ENCODE measurements around the gene NKD2. TPM values are rescaled to one million over a fixed set of nuclear protein-coding genes. Genes with fewer than 3 reads are reported as not detected.

NKD2 gene
- total and polyA plus RNA-seq, 10 donors: 1.4 to 52.3 (median 14.9) TPM

GRCh38 chr5:1048861-1049838, 40.5 kb downstream of the NKD2 start:
- TF ChIP-seq CTCF (IDR thresholded peaks at IDR 0.05 in 8 of 11, conservative IDR thresholded peaks at IDR 0.05 in 3 of 11) (no peak), POLR2A (IDR thresholded peaks at IDR 0.05) (no peak), POLR2AphosphoS5 (IDR thresholded peaks at IDR 0.05) (peak in 1 of 3 donors; percentile 58)
- DNase-seq: no peak
- H3K4me3 ChIP-seq: no peak overlapping the region
- no peaks in the 10 kb centered on the region for H3K9me3 ChIP-seq
- no peaks in the 10 kb centered on the region for H3K4me1 ChIP-seq
- peaks cover 0 to 44% (median 33%) of the 10 kb centered on the region in 6 donors for H3K36me3 ChIP-seq
- no peaks in the 10 kb centered on the region for H3K27me3 ChIP-seq (replicated peaks in 1 of 7)
- no peak overlapping the region for H3K27ac ChIP-seq
- WGBS, 5 donors: 84 to 91% (median 86%) methylated on average over 28 to 39 of the region's 39 CpGs
- intact Hi-C loops (cut with DNase I; ENCODE audit: low total_unique reads): no loop called here

- intact Hi-C loops (cut with DNase I; ENCODE audit: low total_unique reads): no loop called here
- no peaks in the 10 kb centered on the region for H3K4me1 ChIP-seq
- no peaks in the 10 kb centered on the region for H3K27me3 ChIP-seq (replicated peaks in 1 of 7)
- TF ChIP-seq POLR2A (IDR thresholded peaks at IDR 0.05) (no peak), POLR2AphosphoS5 (IDR thresholded peaks at IDR 0.05) (peak in 1 of 3 donors; percentile 41)
- no peak overlapping the region for H3K27ac ChIP-seq
- WGBS, 5 donors: 80 to 84% (median 83%) methylated on average over 20 to 29 of the region's 29 CpGs
- no peak for DNase-seq
- peaks cover 0 to 60% (median 45%) of the 10 kb centered on the region in 6 donors for H3K36me3 ChIP-seq
- H3K4me3 ChIP-seq: no peak overlapping the region
- no peaks in the 10 kb centered on the region for H3K9me3 ChIP-seq
Observed at GRCh38 chr5:1050423-1051365, 42.1 kb downstream of the NKD2 start.

GRCh38 chr5:1051366-1051720, 42.7 kb downstream of the NKD2 start:
- no peak overlapping the region for H3K4me3 ChIP-seq
- TF ChIP-seq CTCF (IDR thresholded peaks at IDR 0.05 in 8 of 11, conservative IDR thresholded peaks at IDR 0.05 in 3 of 11) (no peak), POLR2AphosphoS5 (IDR thresholded peaks at IDR 0.05) (peak in 1 of 3 donors; percentile 7)
- H3K36me3 ChIP-seq: peaks cover 0 to 66% (median 52%) of the 10 kb centered on the region in 6 donors
- no peaks in the 10 kb centered on the region for H3K9me3 ChIP-seq
- no peak for DNase-seq
- H3K27me3 ChIP-seq (replicated peaks in 1 of 7): no peaks in the 10 kb centered on the region
- 79 to 90% (median 88%) methylated on average over 15 to 16 of the region's 16 CpGs for WGBS, 5 donors
- intact Hi-C loops (cut with DNase I; ENCODE audit: low total_unique reads): no loop called here
- H3K4me1 ChIP-seq: no peaks in the 10 kb centered on the region
- H3K27ac ChIP-seq: no peak overlapping the region

DNA sequence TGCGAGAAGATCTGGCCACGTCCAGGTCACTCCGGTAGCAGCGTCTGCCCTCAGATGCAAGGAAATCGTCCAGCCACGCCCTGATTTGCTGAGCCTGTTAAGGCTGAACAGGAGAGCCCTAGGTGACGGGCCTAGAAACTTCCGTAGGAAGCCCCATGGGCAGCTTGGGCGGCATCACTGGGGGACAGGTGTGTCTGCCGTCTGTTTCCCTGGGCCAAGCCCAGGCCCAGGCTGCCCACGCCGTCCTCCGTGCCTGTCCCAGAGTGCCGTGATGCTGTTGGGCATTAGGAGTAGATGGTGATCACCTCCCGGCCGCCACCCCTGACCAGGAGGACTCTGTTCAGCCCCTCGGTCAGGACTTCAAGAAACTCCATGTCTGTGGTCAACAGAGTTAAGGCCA, 43.5 kb downstream of the NKD2 start:
- WGBS, 5 donors: 84 to 97% (median 90%) methylated on average over 9 to 17 of the region's 17 CpGs
- Histone ChIP-seq H3K27ac (no peak overlapping the region), H3K27me3 (replicated peaks in 1 of 7) (no peaks in the 10 kb centered on the region), H3K4me1 (no peaks in the 10 kb centered on the region), H3K36me3 (peaks cover 0 to 73% (median 59%) of the 10 kb centered on the region in 6 donors), H3K9me3 (no peaks in the 10 kb centered on the region), H3K4me3 (no peak overlapping the region)
- intact Hi-C loops (cut with DNase I; ENCODE audit: low total_unique reads): no loop called here
- no peak for DNase-seq
- TF ChIP-seq CTCF (IDR thresholded peaks at IDR 0.05 in 8 of 11, conservative IDR thresholded peaks at IDR 0.05 in 3 of 11): no peak
- TF ChIP-seq POLR2A (IDR thresholded peaks at IDR 0.05): no peak
- no peak for TF ChIP-seq POLR2AphosphoS5 (IDR thresholded peaks at IDR 0.05)
